Measurements from ENCODE around the gene PAMR1. TPM values are rescaled to one million over a fixed set of nuclear protein-coding genes. Genes with fewer than 3 reads are reported as not detected.

PAMR1 gene
- total RNA-seq, 1 experiment from 2014 or later, result 0.62 TPM

GRCh38 chr11:35479731-35480130 is 45.7 kb downstream of the PAMR1 start:
- BruUV-seq (replicated peaks), result no TSS peak
- intact Hi-C loops (cut with micrococcal nuclease; ENCODE audit: unreplicated experiment), result loop anchor here (10.0 kb wide), 1 partner anchor 895 kb away; no protein-coding TSS in a partner anchor

GRCh38 chr11:35478471-35479091 is 46.8 kb downstream of the PAMR1 start:
- CTCF ChIA-PET, result no interaction called here
- BruUV-seq (replicated peaks), result no TSS peak

More at GRCh38 chr11:35479731-35480130, 45.7 kb downstream of the PAMR1 start:
- Histone ChIP-seq H3K36me3 (ENCODE audit: insufficient read depth, low read length, poor library complexity, severe bottlenecking) (no peaks in the 10 kb centered on the region), H3K9me3 (ENCODE audit: low read depth, low read length, poor library complexity, severe bottlenecking) (peaks cover 11% of the 10 kb centered on the region), H3K27me3 (replicated peaks; ENCODE audit: insufficient read depth, low read depth, low read length, poor library complexity) (peaks cover 22% of the 10 kb centered on the region), H3K4me1 (ENCODE audit: insufficient read depth, low read length, poor library complexity, severe bottlenecking) (peaks cover 1% of the 10 kb centered on the region), H3K4me3 (ENCODE audit: low read depth, low read length, poor library complexity, severe bottlenecking) (no peak overlapping the region), H3K27ac (ENCODE audit: low read depth, low read length, poor library complexity, severe bottlenecking) (no peak overlapping the region)
- no peak for TF ChIP-seq EZH2 (IDR thresholded peaks at IDR 0.05; ENCODE audit: borderline replicate concordance, low read depth, low read length, poor library complexity, severe bottlenecking)
- no peak for TF ChIP-seq CTCF (conservative IDR thresholded peaks at IDR 0.05; ENCODE audit: low read depth, low read length)
- POLR2A ChIA-PET (ENCODE audit: low non-redundant PET), result no interaction called here
- CTCF ChIA-PET, result no interaction called here
- DNase-seq (ENCODE audit: low spot score), result no peak

GRCh38 chr11:35477901-35478300 is 47.5 kb downstream of the PAMR1 start:
- CTCF ChIA-PET, result no interaction called here
- Histone ChIP-seq H3K27ac (ENCODE audit: low read depth, low read length, poor library complexity, severe bottlenecking) (no peak overlapping the region), H3K27me3 (replicated peaks; ENCODE audit: insufficient read depth, low read depth, low read length, poor library complexity) (peaks cover 11% of the 10 kb centered on the region), H3K36me3 (ENCODE audit: insufficient read depth, low read length, poor library complexity, severe bottlenecking) (no peaks in the 10 kb centered on the region), H3K4me3 (ENCODE audit: low read depth, low read length, poor library complexity, severe bottlenecking) (no peak overlapping the region), H3K9me3 (ENCODE audit: low read depth, low read length, poor library complexity, severe bottlenecking) (peaks cover 6% of the 10 kb centered on the region), H3K4me1 (ENCODE audit: insufficient read depth, low read length, poor library complexity, severe bottlenecking) (peaks cover 5% of the 10 kb centered on the region)
- POLR2A ChIA-PET (ENCODE audit: low non-redundant PET), result no interaction called here
- no TSS peak for BruUV-seq (replicated peaks)
- DNase-seq (ENCODE audit: low spot score), result no peak
- no peak for TF ChIP-seq CTCF (conservative IDR thresholded peaks at IDR 0.05; ENCODE audit: low read depth, low read length)
- no peak for TF ChIP-seq EZH2 (IDR thresholded peaks at IDR 0.05; ENCODE audit: borderline replicate concordance, low read depth, low read length, poor library complexity, severe bottlenecking)
- intact Hi-C loops (cut with micrococcal nuclease; ENCODE audit: unreplicated experiment), result no loop called here

More at GRCh38 chr11:35478471-35479091, 46.8 kb downstream of the PAMR1 start:
- H3K4me1 ChIP-seq (ENCODE audit: insufficient read depth, low read length, poor library complexity, severe bottlenecking), result peaks cover 5% of the 10 kb centered on the region
- intact Hi-C loops (cut with micrococcal nuclease; ENCODE audit: unreplicated experiment), result no loop called here
- TF ChIP-seq EZH2 (IDR thresholded peaks at IDR 0.05; ENCODE audit: borderline replicate concordance, low read depth, low read length, poor library complexity, severe bottlenecking), result no peak
- TF ChIP-seq CTCF (conservative IDR thresholded peaks at IDR 0.05; ENCODE audit: low read depth, low read length), result no peak
- peaks cover 11% of the 10 kb centered on the region for H3K9me3 ChIP-seq (ENCODE audit: low read depth, low read length, poor library complexity, severe bottlenecking)
- no peak overlapping the region for H3K27ac ChIP-seq (ENCODE audit: low read depth, low read length, poor library complexity, severe bottlenecking)
- H3K4me3 ChIP-seq (ENCODE audit: low read depth, low read length, poor library complexity, severe bottlenecking), result no peak overlapping the region
- peak; percentile 24 for DNase-seq (ENCODE audit: low spot score)
- H3K36me3 ChIP-seq (ENCODE audit: insufficient read depth, low read length, poor library complexity, severe bottlenecking), result no peaks in the 10 kb centered on the region
- peaks cover 15% of the 10 kb centered on the region for H3K27me3 ChIP-seq (replicated peaks; ENCODE audit: insufficient read depth, low read depth, low read length, poor library complexity)
- POLR2A ChIA-PET (ENCODE audit: low non-redundant PET), result no interaction called here

Data from A673 (cell line).